ENCODE data around the gene DDX6.
"Not testable (repeated sequence)": the region's sequence is repeated elsewhere in the genome, so short reads cannot be mapped to it uniquely, and the experiment has no call there.

DDX6 gene

GRCh38 chr11:118791111-118791960 lies at the start of gene DDX6:
Gene DDX6 (minus strand): TSS chr11:118791164. CDS start chr11:118786251, 4,913 bp downstream.
- peak; percentile 85 for DNase-seq

- no peak for DNase-seq
These were observed 48.1 kb upstream of the DDX6 start for GRCh38 chr11:118838905-118839553.

- no peak for DNase-seq
These were observed 46.9 kb upstream of the DDX6 start for GRCh38 chr11:118837868-118838267.

GRCh38 chr11:118834427-118835028 lies 43.6 kb upstream of the DDX6 start:
- no peak for DNase-seq

- no peak for DNase-seq
These were observed 36.2 kb upstream of the DDX6 start for GRCh38 chr11:118827118-118827517.

GRCh38 chr11:118822936-118823510 lies 32.1 kb upstream of the DDX6 start:
- DNase-seq, result not testable (repeated sequence)

- DNase-seq, result peak; percentile 39
These were observed 29.7 kb upstream of the DDX6 start for GRCh38 chr11:118820412-118821357.

GRCh38 chr11:118820025-118820379 lies 29.0 kb upstream of the DDX6 start:
- DNase-seq, result not testable (repeated sequence)

GRCh38 chr11:118819334-118820024 lies 28.5 kb upstream of the DDX6 start:
- DNase-seq, result no peak

- no peak for DNase-seq
These were observed 27.2 kb upstream of the DDX6 start for GRCh38 chr11:118818130-118818529.

GRCh38 chr11:118813551-118813950 lies 22.6 kb upstream of the DDX6 start:
- DNase-seq, result no peak

GRCh38 chr11:118812485-118812884 lies 21.5 kb upstream of the DDX6 start:
- no peak for DNase-seq

GRCh38 chr11:118807800-118808778 lies 17.1 kb upstream of the DDX6 start:
- DNase-seq, result no peak

GRCh38 chr11:118806400-118806799 lies 15.4 kb upstream of the DDX6 start:
- no peak for DNase-seq

GRCh38 chr11:118804094-118804493 lies 13.1 kb upstream of the DDX6 start:
- DNase-seq, result no peak

- no peak for DNase-seq
These were observed 8.4 kb upstream of the DDX6 start for GRCh38 chr11:118799372-118799771.

GRCh38 chr11:118797510-118797909 lies 6.5 kb upstream of the DDX6 start:
- no peak for DNase-seq

- peak; percentile 86 for DNase-seq
These were observed 1.7 kb upstream of the DDX6 start for GRCh38 chr11:118792570-118793124.

- DNase-seq, result no peak
These were observed 1.1 kb upstream of the DDX6 start for GRCh38 chr11:118791961-118792569.
